GM12878 (cell line): ENCODE data around the gene TMEM131L.

Experiments used
- MTA2 ChIP-seq: fragments of 450-650 bp; IDR thresholded peaks from 2 replicates; pipeline ENCODE4 v1.6.1; 2016; ENCODE audit warnings: low read depth, mild to moderate bottlenecking, moderate library complexity
- REST ChIP-seq: IDR thresholded peaks from 2 replicates; pipeline ENCODE4 v1.6.1; 2012; ENCODE audit warnings: mild to moderate bottlenecking, low read depth, low read length
- TF ChIP-seq, protein P1 (sequence below), 3 experiments: IDR thresholded peaks in 2 of 3; conservative IDR thresholded peaks in 1 of 3; 2 replicates each; pipeline ENCODE4 v1.5.1; 2011; ENCODE audit warnings: low read depth in 3 of 3, low read length in 3 of 3, mild to moderate bottlenecking in 3 of 3, control low read depth in 2 of 3, moderate library complexity in 2 of 3, inconsistent platforms in 1 of 3, mixed read lengths in 1 of 3; ENCODE audit not compliant: control insufficient read depth in 2 of 3, insufficient read depth in 1 of 3; ENCODE audit errors: extremely low read depth in 1 of 3

GRCh38 chr4:153629776-153630175, 163.6 kb downstream of the TMEM131L start:
- TF ChIP-seq, protein P1, sequence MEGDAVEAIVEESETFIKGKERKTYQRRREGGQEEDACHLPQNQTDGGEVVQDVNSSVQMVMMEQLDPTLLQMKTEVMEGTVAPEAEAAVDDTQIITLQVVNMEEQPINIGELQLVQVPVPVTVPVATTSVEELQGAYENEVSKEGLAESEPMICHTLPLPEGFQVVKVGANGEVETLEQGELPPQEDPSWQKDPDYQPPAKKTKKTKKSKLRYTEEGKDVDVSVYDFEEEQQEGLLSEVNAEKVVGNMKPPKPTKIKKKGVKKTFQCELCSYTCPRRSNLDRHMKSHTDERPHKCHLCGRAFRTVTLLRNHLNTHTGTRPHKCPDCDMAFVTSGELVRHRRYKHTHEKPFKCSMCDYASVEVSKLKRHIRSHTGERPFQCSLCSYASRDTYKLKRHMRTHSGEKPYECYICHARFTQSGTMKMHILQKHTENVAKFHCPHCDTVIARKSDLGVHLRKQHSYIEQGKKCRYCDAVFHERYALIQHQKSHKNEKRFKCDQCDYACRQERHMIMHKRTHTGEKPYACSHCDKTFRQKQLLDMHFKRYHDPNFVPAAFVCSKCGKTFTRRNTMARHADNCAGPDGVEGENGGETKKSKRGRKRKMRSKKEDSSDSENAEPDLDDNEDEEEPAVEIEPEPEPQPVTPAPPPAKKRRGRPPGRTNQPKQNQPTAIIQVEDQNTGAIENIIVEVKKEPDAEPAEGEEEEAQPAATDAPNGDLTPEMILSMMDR (IDR thresholded peaks at IDR 0.05 in 2 of 3, conservative IDR thresholded peaks at IDR 0.05 in 1 of 3; ENCODE audit: control insufficient read depth in 2 of 3, extremely low read depth in 1 of 3, insufficient read depth in 1 of 3, low read depth in 3 of 3, low read length in 3 of 3), result no peak
- TF ChIP-seq MTA2, result no peak
- no peak for TF ChIP-seq REST
